Right renal cortex interstitium (tissue), 3 donors: ENCODE results near the gene BCAP29. TPM values are rescaled to one million over a fixed set of nuclear protein-coding genes. Genes with fewer than 3 reads are reported as not detected.
"Not testable (repeated sequence)": the region's sequence is repeated elsewhere in the genome, so short reads cannot be mapped to it uniquely, and the experiment has no call there.

Source experiments
- DNase-seq, 3 donors: peaks; one replicate each; pipeline ENCODE4 v3.0.0-alpha.2; 2013; ENCODE audit warnings: low read depth in 3 of 3, low spot score in 2 of 3
- polyA plus RNA-seq, 3 donors: library from polyadenylated mRNA; unstranded; fragments of 120-200 nt; gene quantifications; one replicate each; pipeline ENCODE4 v1.2.1, GENCODE V29; 2013; ENCODE audit not compliant: insufficient read length in 3 of 3

Gene BCAP29
- polyA plus RNA-seq, 3 donors: 48.0 to 58.6 (median 55.3) TPM

DNA sequence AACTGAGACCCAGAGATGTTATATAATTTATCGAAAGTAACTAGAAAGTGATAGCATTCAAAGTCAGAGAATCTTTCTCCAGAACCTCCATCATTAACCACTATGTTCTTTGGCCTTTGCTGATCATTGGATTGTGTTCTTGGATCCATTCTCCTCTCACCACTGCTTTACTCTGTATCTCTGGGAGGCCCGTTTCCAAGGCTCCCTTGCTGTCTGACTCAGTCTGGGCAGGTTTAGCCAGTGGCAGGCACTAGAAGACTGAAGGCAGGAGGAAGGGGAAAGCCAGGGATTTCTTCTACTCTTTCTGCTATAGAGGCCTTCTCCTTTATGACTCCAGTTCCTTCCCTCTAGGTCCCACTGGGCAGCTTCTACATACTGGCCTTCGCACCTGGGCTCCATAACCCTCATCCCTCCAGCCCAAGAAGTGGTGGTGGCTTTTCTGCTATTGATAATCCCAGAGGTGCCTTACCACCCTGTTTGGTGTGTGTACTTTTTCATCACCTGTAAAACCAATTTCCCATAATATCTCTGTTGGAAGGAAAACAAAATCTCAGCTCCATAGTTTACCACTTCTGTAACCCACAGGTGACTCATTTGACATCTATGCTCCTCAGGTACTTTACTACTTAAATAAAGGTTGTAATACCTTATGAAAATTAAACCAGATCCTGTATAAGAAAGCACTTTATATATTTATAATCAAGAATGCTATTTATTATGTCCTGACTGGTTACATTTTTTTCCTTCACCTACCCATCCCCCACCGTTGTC, 36.0 kb downstream of the BCAP29 start:
- no peak for DNase-seq

DNA sequence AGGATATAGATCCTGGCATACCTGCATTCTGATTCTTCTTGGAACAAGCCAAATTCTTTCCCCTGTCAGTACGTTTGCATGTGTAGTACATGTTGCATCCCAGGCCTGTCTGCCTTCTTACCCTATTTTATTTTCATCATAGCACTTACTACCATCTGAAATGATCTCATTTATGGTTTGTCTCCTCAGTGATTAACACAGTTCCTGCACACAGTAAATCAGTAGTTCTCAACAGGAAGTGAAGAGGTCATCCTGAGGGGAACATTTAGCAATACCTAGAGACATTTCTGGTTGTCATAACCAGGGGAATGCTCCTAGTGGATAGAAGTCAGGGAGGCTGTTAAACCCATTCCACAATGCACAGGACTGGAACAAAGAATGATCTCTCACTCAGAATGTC, 42.4 kb downstream of the BCAP29 start:
- DNase-seq: no peak

DNA sequence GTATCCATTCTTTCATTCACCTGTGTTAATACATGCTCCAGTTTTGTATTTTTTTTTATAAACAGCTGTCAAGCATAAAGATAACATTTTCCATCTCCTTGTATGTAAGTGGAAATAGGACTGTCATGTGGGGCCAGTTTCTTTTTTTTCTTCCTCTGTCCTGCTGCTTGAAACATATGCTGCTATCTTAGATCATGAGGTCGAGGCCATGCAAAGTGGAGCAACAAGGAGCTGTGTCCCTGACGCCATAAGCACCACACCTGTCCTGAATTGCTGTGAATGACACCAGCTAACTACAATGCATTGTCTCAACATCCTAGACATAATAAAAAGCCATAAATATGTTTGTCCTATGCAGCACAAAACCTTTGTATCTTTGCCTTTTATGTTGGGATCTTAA, 42.8 kb downstream of the BCAP29 start:
- DNase-seq: no peak

DNA sequence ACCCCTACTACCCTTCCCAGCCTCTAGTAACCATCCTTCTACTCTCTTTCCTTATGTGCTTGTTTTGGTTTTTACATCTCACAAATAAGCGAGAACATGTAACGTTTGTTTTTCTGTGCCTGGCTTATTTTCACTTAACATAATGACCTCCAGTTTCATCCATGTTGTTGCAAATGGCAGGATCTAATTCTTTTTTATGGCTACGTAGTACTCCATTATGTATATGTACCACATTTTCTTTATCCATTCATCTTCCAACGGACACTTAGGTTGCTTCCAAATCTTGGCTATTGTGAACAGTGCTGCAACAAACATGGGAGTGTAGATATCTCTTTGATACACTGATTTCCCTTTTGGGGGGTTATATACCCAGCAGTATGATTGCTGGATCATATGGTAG, 47.0 kb downstream of the BCAP29 start:
- DNase-seq: no peak

- DNase-seq: no peak
These were observed 48.5 kb downstream of the BCAP29 start for GRCh38 chr7:107628461-107629064.

GRCh38 chr7:107630342-107630741, 50.3 kb downstream of the BCAP29 start:
- DNase-seq: no peak

GRCh38 chr7:107631588-107632491, 51.8 kb downstream of the BCAP29 start:
- no peak for DNase-seq

GRCh38 chr7:107632492-107632865, 52.4 kb downstream of the BCAP29 start:
- DNase-seq: no peak

DNA sequence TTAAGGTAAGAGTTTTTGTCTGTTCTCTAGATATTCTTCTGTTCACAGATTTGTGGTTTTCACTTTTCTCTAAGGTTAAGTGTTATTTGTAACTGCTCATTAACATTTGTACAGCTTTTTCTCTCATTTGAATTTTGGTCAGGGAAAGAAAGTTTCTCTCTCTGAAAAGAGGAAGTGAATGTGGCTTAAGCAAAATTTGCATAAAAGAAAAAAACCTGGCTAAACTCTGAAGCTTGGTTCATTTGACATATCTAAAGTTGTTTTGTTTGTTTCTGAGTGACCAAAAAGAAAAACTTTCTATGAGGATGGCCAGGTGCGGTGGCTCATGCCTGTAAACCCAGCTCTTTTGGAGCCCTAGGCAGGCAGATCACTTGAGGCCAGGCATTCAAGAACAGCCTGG, 58.5 kb downstream of the BCAP29 start:
- DNase-seq: no peak

DNA sequence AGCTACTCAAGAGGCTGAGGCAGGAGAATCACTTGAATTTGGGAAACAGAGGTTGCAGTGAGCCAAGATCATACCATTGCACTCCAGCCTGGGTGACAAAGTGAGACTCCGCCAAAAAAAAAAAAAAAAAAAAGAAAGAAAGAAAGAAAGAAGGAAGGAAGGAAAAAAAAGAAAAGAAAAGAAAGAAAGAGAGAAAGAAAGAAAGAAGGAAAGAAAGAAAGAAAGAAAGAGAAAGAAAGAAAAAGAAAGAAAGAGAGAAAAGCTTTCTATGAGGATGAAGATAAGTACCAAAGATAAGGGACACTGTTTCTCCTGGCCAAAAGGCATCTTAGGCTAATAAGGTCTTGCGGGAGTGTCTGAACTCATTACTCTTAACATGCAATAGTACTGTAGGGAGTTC, 59.0 kb downstream of the BCAP29 start:
- not testable (repeated sequence) for DNase-seq

DNA sequence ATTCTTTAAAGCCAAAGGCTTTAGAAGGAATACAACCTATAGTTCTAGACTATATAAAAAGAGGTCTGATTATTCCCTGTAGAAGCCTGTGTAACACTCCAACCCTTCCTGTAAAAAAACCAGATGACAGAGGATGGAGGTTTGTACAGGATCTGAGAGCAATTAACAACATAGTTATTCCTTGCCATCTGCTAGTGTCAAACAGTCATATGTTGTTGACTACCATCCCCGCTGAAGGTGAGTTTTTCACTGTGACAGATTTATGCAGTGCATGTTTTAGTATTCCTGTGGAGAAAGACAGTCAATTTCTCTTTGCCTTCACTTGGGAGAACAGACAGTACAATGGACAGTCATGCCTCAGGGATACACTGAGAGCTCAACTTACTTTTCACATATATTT, 61.6 kb downstream of the BCAP29 start:
- DNase-seq: no peak

GRCh38 chr7:107642501-107642900, 62.5 kb downstream of the BCAP29 start:
- no peak for DNase-seq

- no peak for DNase-seq
These were observed 63.4 kb downstream of the BCAP29 start for GRCh38 chr7:107643407-107643806.

DNA sequence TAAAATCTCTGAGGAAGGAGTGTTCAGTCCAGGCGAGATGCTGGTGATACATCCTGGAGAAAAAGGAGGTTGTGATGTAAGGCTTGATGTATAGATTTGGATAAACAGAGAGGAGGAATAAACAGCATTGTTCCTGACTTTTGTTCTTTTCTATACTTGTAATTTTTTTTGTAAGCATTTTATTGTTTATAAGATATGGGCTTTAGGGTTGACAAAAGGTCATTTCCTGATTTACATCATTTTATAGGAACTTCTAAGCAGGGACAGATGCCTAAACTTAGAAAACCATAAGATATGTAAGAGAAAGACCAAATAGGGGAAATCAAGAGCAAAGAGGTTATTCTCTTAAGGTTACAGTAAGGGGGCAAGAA, 63.9 kb downstream of the BCAP29 start:
- DNase-seq: no peak

GRCh38 chr7:107644309-107644974, 64.4 kb downstream of the BCAP29 start:
- no peak for DNase-seq

GRCh38 chr7:107652642-107653041, 72.6 kb downstream of the BCAP29 start:
- no peak for DNase-seq

GRCh38 chr7:107658467-107658866, 78.4 kb downstream of the BCAP29 start:
- no peak for DNase-seq

- DNase-seq: no peak
These were observed 79.6 kb downstream of the BCAP29 start for GRCh38 chr7:107659666-107660065.

- no peak for DNase-seq
These were observed 80.5 kb downstream of the BCAP29 start, which contains the start of gene SLC26A4 for GRCh38 chr7:107660381-107661080. SLC26A4 (plus strand) TSS chr7:107660828; CDS start chr7:107661642, 814 bp downstream.
